Endothelial cell of umbilical vein (primary cell): ENCODE results near the gene FGD3.

Source experiments
- MAX ChIP-seq: IDR thresholded peaks from 2 replicates; pipeline ENCODE4 v1.6.1; 2011; ENCODE audit not compliant: insufficient read depth, insufficient read length
- POLR2AphosphoS5 ChIP-seq: IDR thresholded peaks from 2 replicates; pipeline ENCODE4 v1.6.1; 2012; ENCODE audit warnings: low read depth, mild to moderate bottlenecking, control low read depth, low read length, moderate library complexity; ENCODE audit not compliant: insufficient read depth
- TF ChIP-seq, protein P1 (sequence below), 2 donors: IDR thresholded peaks; 1 replicate in 1 of 2; 2 replicates in 1 of 2; pipeline ENCODE4 v1.5.1; 2011; ENCODE audit warnings: low read length in 2 of 2, mild to moderate bottlenecking in 2 of 2, moderate library complexity in 2 of 2, control low read depth in 1 of 2, inconsistent platforms in 1 of 2, low read depth in 1 of 2; ENCODE audit not compliant: insufficient read depth in 1 of 2; ENCODE audit errors: extremely low read depth in 1 of 2

GRCh38 chr9:92963831-92964606 is 16.7 kb downstream of the FGD3 start:
- no peak for TF ChIP-seq MAX
- TF ChIP-seq, protein P1, sequence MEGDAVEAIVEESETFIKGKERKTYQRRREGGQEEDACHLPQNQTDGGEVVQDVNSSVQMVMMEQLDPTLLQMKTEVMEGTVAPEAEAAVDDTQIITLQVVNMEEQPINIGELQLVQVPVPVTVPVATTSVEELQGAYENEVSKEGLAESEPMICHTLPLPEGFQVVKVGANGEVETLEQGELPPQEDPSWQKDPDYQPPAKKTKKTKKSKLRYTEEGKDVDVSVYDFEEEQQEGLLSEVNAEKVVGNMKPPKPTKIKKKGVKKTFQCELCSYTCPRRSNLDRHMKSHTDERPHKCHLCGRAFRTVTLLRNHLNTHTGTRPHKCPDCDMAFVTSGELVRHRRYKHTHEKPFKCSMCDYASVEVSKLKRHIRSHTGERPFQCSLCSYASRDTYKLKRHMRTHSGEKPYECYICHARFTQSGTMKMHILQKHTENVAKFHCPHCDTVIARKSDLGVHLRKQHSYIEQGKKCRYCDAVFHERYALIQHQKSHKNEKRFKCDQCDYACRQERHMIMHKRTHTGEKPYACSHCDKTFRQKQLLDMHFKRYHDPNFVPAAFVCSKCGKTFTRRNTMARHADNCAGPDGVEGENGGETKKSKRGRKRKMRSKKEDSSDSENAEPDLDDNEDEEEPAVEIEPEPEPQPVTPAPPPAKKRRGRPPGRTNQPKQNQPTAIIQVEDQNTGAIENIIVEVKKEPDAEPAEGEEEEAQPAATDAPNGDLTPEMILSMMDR (IDR thresholded peaks at IDR 0.05; ENCODE audit: extremely low read depth in 1 of 2, insufficient read depth in 1 of 2, low read depth in 1 of 2, low read length in 2 of 2), result no peak
- no peak for TF ChIP-seq POLR2AphosphoS5
